GM21786 (cell line): ENCODE results near the gene SIVA1.
"Not testable (repeated sequence)": the region's sequence is repeated elsewhere in the genome, so short reads cannot be mapped to it uniquely, and the experiment has no call there.

ENCODE experiments used
- ATAC-seq: cut with Tn5 transposase; IDR thresholded peaks from one replicate; pipeline ENCODE4 v1.9.1; 2021; ENCODE audit not compliant: unreplicated experiment

Gene SIVA1

DNA sequence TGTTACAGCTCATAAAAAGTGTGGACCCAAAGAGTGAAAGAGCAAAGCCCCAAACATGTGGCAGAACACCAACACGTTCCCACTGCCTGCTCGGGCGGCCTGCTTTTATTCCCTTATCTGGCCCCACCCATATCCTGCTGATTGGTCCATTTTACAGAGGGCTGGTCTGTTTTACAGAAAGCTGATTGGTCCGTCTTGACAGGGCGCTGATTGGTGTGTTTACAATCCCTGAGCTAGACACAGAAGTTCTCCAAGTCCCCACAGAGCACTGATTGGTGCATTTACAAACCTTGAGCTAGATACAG is 2.2 kb upstream of the SIVA1 start:
- ATAC-seq, result not testable (repeated sequence)

DNA sequence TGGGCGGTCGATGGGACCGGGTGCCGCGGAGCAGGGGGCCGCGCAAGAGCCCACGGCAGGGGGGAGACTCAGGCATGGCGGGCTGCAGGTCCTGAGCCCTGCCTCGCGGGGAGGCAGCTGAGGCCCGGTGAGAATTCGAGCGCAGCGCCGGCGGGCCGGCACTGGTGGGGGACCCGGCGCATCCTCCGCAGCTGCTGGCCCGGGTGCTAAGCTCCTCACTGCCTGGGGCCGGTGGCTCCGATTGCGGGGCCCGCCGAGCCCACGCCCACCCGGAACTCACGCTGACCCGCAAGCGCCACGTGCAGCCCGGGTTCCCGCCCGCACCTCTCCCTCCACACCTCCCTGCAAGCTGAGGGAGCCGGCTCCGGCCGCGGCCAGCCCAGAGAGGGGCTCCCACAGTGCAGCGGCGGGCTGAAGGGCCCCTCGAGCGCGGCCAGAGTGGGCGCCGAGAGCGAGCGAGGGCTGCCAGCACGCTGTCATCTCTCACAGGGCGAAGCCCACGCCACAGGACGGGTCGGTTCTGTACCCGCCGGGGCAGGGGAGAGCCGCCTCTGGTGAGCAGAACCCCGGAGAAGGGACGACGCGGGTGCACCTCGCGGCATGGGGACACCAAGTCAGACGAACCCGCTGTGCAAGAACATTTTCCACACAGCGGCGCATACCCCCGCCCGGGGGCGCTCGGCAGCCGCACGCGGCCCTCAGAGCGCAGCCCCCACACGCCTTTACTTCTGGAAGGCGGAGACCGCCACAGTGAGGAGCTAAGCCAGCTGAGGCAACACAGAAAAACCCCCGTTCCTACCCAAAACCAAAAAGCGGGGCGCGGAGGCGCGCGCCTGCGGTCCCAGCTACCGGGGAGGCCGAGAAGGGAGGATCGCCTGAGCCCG is 1.2 kb upstream of the SIVA1 start:
- ATAC-seq, result no peak

DNA sequence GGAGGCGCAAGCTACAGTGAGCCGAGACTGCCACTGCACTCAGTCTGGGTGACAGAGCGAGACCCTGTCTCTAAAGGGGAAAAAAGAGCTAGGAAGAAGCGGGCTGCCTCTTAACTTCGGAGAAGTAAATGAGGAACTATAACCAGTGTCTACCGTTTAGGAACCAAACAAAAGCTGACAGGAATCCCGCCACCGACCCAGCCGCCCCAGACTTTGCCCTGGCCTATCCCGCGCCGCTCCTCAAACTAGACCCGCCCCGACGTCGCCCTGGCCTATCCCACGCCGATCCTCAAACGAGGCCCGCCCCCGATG is 568 bp upstream of the SIVA1 start:
- peak; percentile 85 for ATAC-seq

DNA sequence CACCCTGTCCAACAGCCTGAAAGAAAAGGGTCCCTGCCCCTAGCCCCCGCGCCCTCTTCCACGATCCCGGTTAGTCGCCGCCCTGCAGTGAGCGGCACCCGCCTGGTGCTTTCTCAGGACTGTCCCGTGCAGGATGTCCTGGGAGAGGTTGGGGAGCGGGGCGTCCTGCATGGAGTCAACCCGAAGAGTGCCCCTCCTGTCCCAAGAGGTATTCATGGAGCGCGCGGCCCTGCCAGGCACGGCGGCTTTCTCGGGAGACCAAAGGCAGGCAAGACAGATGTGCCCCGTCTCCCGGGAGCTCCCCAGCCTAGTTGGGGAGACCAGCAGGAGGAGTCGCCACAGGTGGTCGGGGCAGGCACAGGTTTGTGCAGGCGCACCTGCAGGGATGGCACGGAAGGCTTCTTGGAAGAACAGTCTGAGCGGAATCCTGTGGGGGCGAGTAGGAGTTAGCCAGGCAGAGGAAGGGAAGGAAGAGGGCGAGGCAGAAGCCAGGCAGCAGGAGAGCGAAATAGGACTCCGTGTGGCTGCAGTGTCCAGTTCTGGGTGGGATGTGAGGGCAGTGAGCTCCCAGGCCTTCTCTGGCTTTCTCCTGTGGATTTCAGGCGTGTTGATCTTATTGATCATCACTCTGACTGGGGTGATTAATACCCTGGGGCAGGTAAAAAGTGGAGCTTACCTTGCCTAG is 723 bp downstream of the SIVA1 start:
- ATAC-seq, result no peak

DNA sequence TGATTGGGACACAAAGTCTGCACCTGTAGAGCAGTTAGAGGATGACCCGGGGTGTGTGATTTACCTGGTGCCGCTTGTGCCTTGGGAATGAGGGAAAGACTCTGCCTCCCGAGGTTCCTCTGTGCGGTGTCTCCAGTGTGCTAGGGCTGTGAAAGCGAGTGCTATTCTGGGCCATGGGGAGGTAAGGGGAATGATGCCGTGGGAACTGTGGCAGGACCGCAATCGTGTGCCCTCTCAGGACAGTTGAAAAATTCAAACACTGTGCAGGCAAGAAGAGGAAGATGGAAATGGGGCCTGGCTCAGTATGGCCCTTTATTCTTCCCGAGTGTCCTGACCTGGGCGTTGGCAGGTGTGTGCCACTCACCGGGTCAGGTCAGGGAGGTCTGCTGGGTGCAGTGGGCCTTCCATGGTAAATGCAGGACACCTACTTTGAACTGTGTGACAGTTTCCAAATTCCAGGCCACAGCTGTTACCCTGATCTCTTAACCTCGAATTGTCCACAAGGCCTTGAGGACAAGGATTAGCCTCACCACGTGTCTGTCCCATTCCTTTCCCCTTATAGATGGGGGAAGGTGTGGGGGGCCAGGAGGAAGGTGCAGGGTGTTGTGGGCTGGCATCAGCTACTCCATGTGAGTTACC is 1.4 kb downstream of the SIVA1 start:
- no peak for ATAC-seq

DNA sequence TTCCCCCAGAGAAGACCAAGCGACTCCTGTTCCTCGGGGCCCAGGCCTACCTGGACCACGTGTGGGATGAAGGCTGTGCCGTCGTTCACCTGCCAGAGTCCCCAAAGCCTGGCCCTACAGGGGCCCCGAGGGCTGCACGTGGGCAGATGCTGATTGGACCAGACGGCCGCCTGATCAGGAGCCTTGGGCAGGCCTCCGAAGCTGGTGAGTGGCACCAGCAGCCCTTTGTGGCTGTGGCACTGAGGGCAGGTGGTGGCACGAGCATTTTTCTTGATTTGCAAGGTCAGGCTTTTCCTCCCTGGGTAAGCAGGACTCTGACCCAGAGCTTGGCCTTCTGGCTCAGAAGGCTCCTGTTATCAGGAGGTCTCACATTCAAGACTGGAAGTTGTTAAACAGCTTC is 2.7 kb downstream of the SIVA1 start:
- ATAC-seq, result no peak

DNA sequence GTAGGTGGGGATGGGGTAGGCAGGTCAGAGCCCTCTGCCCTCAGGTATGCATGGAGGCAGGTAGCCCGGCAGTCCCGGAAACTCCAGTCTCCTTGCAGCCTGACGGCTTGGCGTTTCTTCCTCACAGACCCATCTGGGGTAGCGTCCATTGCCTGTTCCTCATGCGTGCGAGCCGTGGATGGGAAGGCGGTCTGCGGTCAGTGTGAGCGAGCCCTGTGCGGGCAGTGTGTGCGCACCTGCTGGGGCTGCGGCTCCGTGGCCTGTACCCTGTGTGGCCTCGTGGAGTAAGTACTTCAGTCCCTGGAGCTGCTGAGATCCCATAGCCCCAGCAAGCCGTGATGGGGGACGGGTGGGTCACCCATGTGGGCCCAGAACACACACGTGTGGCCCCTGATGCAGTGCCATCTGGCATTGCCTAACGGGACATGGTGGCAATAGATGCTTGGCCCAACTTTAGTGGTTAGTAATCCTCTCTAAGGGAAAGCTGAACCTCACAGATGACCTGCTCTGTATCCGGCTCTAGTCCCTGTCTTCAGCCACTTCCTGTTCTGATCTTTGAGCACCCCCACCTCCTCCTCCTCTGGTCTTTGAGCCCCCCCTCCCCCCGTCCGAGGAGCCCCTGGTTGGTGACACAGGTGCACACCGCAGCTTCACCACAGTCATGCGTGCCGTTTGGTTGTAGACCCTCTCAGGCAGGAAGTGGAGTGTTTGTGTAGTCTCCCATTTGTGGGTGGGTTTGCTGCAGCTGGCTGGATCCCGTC is 3.7 kb downstream of the SIVA1 start:
- ATAC-seq, result no peak

DNA sequence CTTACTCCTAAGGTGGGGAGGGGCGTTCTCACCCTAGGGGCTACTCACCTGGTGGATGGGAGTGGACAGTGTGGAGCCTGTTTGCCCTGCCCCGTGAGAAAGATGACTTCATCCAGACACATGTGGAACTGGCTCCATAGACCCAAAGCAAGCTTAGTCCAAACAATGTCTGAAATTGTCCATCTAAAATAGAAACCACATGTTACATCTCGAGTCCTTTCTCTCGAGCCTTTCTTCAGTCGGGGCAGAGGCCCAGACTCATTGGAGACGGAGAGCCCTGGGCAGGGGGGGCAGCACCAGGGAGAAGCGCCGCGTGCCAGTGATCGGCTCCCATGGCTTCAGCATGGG is 4.3 kb downstream of the SIVA1 start:
- no peak for ATAC-seq

DNA sequence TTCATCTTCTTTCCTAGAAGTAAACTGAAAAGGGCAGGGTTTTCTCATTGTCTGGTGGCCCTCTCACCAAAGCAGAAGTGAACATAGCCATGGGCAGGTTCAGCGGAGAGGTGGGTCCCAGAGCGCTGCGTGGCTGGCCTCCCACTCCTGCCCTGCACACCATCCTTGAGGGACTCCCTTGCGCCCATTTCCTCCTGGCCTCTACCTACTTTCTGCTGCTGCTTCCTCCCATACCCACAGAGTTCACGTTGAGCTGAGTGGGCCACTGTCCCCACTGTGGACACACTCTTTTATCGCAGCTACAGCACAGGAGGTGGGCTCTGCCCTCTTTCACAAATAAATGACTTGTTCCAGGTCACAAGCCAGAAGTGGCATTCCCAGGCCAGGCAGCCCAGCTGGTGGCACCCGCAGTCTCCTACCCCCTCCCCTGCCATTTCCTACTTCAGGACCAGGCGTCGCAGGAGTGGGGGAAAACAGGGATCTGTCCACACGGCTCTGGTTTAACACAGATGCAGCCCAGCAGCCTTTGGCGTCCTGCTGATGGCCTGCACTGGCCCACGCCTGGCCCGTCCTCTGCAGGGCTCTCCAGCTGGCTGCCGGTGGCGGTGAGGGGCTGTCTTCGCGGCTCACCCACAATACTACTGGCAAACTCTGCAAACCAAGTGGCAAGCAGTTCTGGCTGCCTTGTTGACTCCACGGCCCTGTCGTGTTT is 4.9 kb downstream of the SIVA1 start:
- no peak for ATAC-seq

DNA sequence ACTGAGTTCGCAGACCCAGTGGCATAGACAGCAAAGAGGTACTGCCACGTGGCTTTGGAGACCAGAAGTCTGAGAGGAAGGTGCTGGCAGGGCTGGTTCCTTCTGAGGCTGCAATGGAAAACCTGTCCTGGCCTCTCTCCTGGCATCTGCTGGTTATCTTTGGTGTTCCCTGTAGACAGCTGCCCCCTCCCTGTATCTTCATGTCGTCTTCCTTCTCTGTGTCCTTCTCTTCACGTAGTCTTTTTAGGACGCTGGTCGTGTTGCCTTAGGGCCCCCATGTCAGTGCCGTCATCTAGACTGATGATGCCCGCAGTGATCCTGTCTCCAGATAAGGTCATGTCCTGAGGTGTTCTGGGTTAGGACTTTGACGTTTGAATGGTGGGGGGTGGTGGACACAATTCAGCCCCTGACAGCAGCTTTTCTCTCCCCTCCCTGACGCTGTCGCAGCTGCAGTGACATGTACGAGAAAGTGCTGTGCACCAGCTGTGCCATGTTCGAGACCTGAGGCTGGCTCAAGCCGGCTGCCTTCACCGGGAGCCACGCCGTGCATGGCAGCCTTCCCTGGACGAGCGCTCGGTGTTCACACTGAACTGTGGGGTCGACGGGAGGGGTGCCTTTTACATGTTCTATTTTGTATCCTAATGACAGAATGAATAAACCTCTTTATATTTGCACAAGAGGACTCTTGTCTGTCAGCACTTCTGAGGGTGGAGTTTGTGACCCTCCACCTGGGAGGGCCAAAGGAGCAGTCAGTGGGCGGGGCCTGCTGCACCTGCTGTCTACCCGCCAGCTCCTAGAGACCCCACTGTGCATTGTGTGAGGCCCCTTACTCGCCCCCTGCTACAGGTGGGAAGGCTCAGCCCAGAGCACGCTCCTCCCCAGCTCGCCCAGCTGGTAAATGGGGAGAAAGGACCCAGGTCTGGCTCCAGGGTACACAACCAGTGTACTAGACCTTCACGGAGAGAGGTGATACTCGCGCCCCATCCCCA is 6.3 kb downstream of the SIVA1 start:
- no peak for ATAC-seq

DNA sequence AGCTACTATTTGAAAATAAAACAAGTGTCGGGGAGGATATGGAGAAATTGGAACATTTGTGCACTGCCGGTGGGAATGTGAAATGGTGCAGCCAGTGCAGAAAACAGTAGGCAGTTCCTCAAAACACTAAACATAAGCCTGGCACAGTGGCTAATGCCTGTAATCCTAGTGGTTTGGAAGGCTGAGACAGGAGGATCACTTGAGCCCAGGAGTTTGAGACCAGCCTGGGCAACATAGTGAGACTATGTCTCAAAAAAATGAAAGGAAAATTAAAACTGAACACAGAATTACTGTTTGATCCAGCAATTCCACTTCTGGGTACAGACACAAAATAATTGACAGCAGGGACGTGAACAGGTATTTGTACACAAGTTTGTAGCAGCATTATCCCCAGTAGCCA is 12.6 kb downstream of the SIVA1 start:
- no peak for ATAC-seq

DNA sequence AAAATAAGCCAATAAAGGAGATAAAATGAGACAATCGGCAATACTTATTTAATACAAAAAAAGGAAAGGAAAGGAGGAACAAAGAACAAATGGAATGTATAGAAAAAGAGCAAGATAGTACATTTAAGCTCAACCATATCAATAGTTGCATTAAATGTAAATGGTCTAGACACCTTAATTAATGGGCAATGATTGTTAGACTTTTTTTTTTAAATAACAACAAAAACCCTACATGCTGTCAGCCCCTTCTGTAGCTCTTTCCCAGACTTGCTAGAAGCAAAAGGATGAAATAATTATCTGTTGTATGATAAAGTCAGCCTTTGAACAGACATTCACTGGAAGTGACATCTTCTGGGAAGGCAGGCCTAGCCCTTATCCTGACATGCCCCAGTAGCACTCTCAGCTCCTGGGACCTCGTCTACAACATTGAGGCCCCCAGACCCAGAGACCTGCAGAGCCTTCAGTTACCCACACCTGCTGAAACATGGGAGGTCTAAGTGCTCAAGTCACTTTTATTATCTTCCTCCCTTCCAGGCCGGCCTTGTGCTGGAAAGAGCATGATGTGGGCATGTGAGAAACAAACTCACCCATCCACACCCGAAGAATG is 13.4 kb downstream of the SIVA1 start:
- no peak for ATAC-seq

DNA sequence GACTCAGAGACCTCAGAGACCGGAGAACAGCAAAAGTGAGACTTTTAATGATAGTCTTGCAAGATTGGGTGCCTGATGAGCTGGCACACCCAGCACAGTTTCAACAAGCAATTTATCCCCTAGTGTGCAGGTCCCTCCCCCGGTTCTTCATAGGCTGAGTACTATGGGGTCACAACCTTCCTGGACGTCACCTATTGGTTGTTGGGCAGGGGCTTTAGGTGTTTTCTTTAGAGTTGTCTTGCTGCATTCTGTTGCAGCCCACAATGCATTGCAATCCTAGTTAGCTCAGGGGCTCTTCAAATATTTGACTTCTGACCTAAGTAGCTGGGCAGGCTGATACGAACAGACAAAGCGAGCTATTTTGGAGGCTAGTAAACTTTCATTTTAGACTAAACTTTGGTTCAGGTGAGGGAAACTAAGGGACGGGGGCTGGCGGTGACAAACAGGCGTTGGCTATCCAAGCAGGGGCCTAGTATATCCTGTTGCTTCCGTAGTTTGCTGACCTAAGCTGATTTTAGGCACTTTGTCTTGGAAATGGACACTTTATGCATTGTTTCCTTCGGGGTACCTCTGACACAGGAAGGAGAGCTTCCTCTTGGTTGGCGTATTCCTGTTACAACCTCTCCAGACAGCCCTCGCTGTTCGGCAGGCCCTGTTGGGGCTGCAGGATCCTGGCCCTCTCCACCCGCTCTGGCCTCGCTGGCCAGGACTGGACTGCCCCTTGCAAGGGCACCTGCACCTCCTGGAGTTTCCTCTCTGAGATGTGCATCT is 14.1 kb downstream of the SIVA1 start:
- no peak for ATAC-seq

DNA sequence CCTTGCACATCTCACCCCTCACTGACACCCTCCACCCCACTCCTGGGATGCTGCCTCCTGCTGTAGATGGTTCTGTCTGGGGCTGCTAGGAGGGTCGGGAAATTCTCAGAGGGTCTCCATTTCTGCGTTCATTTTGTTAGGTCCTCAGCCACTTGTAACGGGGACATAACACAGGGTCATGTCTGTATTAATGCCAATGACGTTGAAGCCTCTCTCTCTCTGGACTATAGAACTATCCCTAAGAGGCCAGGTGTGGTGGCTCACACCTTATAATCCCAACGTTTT is 14.6 kb downstream of the SIVA1 start:
- no peak for ATAC-seq

DNA sequence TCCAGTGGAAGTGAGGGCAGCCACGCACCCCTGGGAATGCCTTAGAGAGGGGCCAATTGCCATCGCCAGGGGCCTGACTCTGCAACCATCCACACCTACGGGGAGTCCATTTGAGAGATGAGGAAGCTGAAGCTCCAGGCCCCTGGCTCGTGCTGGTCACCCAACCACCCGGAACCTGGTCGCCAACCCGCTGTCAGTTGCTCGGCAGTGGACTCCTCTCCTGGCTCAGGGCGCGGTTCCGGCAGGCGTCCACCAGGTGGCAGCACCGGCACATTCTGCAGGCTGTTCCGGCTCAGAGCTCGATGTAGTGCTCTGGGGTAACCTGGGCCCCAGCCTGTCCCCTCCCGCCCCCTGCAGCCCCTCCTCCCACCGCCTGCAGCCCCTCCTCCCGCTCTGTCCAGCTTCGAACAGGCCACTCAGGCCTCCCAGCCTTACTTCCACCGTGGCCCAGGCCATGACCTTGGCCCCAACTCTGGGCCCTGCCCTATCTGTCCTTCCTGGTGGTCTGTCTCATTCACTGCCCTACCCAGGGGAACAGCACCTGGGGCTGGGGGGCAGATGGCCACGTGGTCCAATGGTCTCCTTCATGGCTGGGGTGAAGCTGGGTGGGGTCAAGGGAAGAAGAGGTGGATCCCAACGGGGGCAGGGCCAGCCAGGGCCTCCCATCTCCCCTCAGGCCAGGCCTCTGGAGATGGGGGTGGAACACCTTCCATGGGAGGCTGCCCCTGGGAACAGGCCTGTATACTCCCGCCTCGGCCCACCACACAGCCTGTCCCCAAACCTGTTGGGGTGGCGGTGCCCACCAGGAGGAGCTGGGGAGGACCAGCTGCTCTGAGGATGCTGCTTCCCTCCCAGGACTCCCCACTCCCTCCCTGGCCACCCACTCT is 15.7 kb downstream of the SIVA1 start:
- peak; percentile 86 for ATAC-seq

DNA sequence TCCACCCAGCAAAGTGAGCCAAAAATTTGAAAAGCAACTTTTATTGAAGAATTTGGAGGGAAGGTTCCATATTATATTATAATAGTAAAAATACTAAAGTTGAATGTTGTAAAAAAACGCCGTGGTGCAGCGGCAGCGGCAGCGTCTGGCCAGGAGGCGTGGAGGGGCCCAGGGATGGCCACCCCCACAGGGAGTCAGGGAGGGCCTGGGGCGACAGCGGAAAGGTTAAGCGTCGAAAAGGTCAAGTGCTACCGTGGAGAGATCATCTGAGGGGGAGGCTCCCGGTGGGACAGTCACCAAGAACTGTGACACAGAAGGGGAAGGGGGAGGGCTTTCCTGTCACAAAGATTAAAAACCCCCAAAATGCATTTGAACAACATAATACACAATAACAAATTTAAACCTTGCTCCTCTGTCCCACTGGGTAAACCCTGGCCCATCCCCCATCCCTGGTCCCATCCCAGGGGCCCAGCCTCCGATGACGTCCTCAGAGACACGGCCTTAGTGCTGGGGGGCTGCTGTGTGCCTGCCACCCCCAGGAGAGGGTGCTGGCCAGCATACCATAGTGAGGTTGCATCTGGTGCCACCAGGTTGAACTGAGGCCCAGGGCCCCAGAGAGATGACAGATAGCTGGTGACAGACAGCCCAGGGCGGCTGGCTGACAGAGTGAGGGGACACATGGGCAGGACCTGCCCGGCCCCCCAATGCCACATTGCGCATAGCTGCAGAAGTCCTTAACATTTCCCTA is 16.6 kb downstream of the SIVA1 start:
- no peak for ATAC-seq

DNA sequence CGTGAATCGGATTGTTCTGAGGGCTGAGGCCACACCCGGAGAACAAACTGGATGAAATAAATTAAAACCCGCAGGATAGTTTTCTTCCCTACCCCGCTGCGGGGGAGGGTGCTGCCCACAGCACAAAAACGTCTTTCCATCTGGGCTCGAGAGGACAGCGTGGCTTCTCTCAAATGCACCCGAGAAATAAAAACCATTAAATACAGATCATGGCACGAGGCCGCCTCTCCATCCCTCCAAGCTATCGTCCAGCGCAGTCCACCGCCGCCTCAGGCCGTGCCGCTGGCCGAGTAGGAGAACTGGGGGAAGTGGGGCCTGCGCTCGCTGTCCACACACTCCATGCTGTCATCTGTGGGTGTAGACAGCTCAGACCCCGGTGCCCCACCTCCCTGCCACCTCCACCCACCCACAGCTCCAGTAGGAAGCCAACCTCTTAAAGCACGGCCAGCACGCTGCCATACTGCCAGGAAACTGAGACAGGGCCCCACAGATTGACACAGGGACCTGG is 17.2 kb downstream of the SIVA1 start:
- ATAC-seq, result no peak
